ENCODE data around the gene CDK8.

The CDK8 gene

GRCh38 chr13:26220575-26220974, 33.4 kb upstream of the CDK8 start:
- DNase-seq (ENCODE audit: low read depth): peak; percentile 69
- H3K4me3 ChIP-seq (ENCODE audit: control insufficient read depth, low read depth, low read length): peak overlapping the region; percentile 89
- TF ChIP-seq, protein P1, sequence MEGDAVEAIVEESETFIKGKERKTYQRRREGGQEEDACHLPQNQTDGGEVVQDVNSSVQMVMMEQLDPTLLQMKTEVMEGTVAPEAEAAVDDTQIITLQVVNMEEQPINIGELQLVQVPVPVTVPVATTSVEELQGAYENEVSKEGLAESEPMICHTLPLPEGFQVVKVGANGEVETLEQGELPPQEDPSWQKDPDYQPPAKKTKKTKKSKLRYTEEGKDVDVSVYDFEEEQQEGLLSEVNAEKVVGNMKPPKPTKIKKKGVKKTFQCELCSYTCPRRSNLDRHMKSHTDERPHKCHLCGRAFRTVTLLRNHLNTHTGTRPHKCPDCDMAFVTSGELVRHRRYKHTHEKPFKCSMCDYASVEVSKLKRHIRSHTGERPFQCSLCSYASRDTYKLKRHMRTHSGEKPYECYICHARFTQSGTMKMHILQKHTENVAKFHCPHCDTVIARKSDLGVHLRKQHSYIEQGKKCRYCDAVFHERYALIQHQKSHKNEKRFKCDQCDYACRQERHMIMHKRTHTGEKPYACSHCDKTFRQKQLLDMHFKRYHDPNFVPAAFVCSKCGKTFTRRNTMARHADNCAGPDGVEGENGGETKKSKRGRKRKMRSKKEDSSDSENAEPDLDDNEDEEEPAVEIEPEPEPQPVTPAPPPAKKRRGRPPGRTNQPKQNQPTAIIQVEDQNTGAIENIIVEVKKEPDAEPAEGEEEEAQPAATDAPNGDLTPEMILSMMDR (conservative IDR thresholded peaks at IDR 0.05; ENCODE audit: control insufficient read depth, insufficient read depth, low read depth, low read length): no peak

- no peak for DNase-seq (ENCODE audit: low read depth)
- H3K4me3 ChIP-seq (ENCODE audit: control insufficient read depth, low read depth, low read length): peak overlapping the region; percentile 89
- TF ChIP-seq, protein P1 (conservative IDR thresholded peaks at IDR 0.05; ENCODE audit: control insufficient read depth, insufficient read depth, low read depth, low read length): no peak
Measured at GRCh38 chr13:26221399-26221720, 32.6 kb upstream of the CDK8 start.

GRCh38 chr13:26221721-26222519, 32.0 kb upstream of the CDK8 start, which contains the start of gene RNF6:
RNF6 (minus strand) TSS chr13:26222314; CDS start chr13:26219649, 2,665 bp downstream.
- DNase-seq (ENCODE audit: low read depth): peak; percentile 99
- TF ChIP-seq, protein P1 (conservative IDR thresholded peaks at IDR 0.05; ENCODE audit: control insufficient read depth, insufficient read depth, low read depth, low read length): no peak
- peak within 1 kb of the TSS; percentile 89 for H3K4me3 ChIP-seq (ENCODE audit: control insufficient read depth, low read depth, low read length)

GRCh38 chr13:26222520-26223046, 31.3 kb upstream of the CDK8 start:
- TF ChIP-seq, protein P1 (conservative IDR thresholded peaks at IDR 0.05; ENCODE audit: control insufficient read depth, insufficient read depth, low read depth, low read length): no peak
- no peak for DNase-seq (ENCODE audit: low read depth)
- H3K4me3 ChIP-seq (ENCODE audit: control insufficient read depth, low read depth, low read length): peak overlapping the region; percentile 89

DNA sequence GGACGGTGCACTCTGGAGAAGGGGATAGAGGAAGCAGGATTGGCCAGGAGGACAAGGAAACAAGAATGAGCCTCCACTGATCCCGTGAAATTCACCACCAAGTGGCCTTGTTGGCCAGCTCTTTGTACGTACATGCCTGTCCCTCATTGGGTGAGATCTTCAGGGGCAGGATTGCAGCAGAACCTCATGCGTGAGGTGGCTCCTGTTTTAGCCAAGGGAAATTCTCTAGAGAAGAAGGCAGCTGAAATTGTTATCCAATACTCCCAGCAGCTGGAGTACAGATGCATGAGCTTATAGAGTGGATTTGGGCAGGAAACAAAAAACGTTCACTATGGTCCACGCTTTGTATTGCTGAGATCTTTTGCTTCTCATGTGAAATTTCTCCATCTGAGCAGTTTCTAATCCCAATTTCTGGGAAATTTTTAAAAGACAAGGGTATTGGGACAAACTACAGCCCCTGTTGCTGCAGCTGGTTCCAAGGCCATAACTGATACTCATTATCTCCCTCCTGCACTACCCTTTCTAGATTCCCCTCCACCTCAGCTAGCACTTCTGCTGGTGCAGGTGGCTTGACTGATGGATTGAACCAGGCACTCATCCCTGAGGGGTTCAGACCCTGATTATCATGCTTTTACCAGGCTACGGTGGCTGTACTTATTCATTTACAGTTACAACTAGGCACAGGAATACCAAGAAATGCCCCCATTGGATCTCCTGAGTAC, 27.9 kb upstream of the CDK8 start:
- TF ChIP-seq, protein P1 (conservative IDR thresholded peaks at IDR 0.05; ENCODE audit: control insufficient read depth, insufficient read depth, low read depth, low read length): no peak
- H3K4me3 ChIP-seq (ENCODE audit: control insufficient read depth, low read depth, low read length): no peak overlapping the region
- DNase-seq (ENCODE audit: low read depth): no peak

GRCh38 chr13:26227166-26227971, 26.6 kb upstream of the CDK8 start:
- DNase-seq (ENCODE audit: low read depth): no peak
- TF ChIP-seq, protein P1 (conservative IDR thresholded peaks at IDR 0.05; ENCODE audit: control insufficient read depth, insufficient read depth, low read depth, low read length): no peak
- no peak overlapping the region for H3K4me3 ChIP-seq (ENCODE audit: control insufficient read depth, low read depth, low read length)
